ENCODE measurements around the gene ZNF764. TPM values are rescaled to one million over a fixed set of nuclear protein-coding genes. Genes with fewer than 3 reads are reported as not detected.
A peak's percentile ranks its signal among the peaks of the same experiment; 100 is the strongest.

The ZNF764 gene
- total RNA-seq, 6 experiments from 2014 or later, result 5.1 to 6.8 (median 5.7) TPM

DNA sequence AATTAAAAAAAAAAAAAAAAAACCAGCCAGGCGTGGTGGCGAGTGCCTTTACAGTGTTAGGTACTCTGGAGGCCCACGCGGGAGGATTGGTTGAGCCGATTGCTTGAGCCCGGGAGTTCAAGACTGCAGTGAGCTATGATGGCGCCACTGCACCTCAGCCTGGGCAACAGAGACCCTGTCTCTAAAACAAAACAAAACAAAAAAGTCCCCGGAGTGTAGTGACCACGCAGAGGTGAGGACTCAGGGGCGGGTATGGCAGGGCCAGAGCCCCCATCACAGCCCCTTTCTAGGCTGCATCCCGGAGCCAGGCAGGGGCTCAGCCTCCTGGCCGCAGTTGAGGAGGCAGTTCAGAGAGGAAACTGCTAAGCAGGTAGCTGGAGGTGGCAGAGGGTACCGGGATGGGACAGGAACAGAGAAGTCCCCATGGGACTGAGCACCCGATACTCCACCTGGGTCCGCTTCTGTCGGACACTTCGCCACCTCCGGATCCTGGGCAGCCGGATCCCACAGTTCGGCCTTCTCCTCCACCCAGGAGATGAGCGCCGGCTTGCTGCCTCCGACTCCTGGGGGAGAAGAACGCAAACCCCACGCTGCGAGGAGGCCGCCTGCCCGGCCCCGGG is 24.3 kb downstream of the ZNF764 start:
- DNase-seq, result no peak
- TF ChIP-seq, protein P1, sequence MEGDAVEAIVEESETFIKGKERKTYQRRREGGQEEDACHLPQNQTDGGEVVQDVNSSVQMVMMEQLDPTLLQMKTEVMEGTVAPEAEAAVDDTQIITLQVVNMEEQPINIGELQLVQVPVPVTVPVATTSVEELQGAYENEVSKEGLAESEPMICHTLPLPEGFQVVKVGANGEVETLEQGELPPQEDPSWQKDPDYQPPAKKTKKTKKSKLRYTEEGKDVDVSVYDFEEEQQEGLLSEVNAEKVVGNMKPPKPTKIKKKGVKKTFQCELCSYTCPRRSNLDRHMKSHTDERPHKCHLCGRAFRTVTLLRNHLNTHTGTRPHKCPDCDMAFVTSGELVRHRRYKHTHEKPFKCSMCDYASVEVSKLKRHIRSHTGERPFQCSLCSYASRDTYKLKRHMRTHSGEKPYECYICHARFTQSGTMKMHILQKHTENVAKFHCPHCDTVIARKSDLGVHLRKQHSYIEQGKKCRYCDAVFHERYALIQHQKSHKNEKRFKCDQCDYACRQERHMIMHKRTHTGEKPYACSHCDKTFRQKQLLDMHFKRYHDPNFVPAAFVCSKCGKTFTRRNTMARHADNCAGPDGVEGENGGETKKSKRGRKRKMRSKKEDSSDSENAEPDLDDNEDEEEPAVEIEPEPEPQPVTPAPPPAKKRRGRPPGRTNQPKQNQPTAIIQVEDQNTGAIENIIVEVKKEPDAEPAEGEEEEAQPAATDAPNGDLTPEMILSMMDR (IDR thresholded peaks at IDR 0.05), result no peak
- H3K27me3 Mint-ChIP-seq (ENCODE audit: insufficient read depth), result peaks cover 4% of the 10 kb centered on the region; the same call in 1 of the 2 replicates
- peak overlapping the region; percentile 61 for H3K27ac Mint-ChIP-seq
- peaks cover 16% of the 10 kb centered on the region for H3K4me1 Mint-ChIP-seq (ENCODE audit: low read depth)
- H3K9me3 Mint-ChIP-seq, result no peaks in the 10 kb centered on the region
- peak overlapping the region; percentile 90 for H3K4me3 Mint-ChIP-seq
- no peaks in the 10 kb centered on the region for H3K36me3 Mint-ChIP-seq (ENCODE audit: low read depth)

DNA sequence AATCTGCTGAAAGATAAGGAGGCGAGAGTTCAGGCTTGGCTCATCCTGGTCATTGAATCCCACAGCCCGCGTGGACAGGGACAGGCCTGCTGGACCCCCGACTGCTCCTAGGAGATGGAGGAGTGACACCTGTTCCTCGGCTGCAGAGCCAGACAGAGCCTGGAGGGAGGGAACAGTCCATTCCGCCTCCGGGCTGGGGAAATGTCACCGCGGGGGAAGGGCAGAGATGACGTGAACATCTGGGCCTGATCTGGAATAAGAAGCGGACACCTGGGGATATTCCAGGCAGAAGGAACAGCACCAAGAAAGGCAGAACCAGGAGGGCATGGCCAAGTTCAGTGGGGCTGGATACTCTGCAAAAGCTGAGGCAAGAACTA is 25.0 kb downstream of the ZNF764 start:
- H3K4me1 Mint-ChIP-seq (ENCODE audit: low read depth), result peaks cover 17% of the 10 kb centered on the region
- no peak for DNase-seq
- TF ChIP-seq, protein P1 (IDR thresholded peaks at IDR 0.05), result no peak

DNA sequence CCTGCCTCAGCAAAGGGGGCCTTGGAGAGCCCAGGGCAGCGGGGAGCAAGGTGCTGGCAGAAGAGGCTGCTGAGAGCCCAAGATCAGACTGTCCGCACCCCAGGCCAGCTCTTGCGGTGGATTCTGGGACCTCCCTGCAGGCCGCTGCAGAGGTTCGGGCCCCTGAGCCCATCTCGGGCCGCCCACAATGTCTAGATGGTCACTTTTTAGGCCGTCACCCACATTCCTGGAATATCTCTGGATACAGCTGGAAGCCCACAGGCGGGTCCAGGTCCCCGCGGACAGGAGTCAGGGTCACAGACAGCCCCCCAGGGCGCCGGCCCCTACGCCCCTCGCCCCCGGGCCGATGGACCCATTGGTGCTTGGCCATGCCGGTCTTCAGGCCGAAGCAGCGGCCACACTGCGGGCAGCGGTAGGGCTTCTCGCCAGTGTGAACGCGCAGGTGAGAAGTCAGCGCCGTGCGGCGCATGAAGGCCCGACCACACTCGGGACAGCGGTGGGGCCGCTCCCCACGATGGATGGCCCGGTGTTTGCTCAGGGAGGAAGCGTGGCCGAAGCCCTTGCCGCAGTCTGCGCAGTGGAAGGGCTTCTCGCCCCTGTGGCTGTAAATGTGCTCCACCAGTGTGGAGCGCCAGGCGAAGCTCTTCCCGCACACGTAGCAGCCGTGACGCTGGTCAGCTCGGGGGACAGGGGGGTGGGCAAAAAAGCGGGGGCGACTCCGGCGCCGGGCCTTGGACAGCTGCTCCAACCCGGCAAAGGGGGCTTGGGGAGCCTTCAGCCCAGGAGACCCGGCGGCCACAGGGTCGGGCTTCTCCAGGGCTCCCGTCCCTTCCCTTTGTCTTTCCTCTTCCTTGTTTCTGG is 25.7 kb downstream of the ZNF764 start:
- no peak overlapping the region for H3K4me3 Mint-ChIP-seq
- H3K36me3 Mint-ChIP-seq (ENCODE audit: low read depth), result no peaks in the 10 kb centered on the region
- peaks cover 23% of the 10 kb centered on the region for H3K4me1 Mint-ChIP-seq (ENCODE audit: low read depth)
- DNase-seq, result no peak
- no peak overlapping the region; the same call in 1 of the 2 replicates for H3K27ac Mint-ChIP-seq
- TF ChIP-seq, protein P1 (IDR thresholded peaks at IDR 0.05), result no peak
- H3K9me3 Mint-ChIP-seq, result no peaks in the 10 kb centered on the region
- H3K27me3 Mint-ChIP-seq (ENCODE audit: insufficient read depth), result peaks cover 4% of the 10 kb centered on the region; the same call in 1 of the 2 replicates

More for the DNA sequence above, 25.0 kb downstream of the ZNF764 start:
- peak overlapping the region; percentile 37 for H3K27ac Mint-ChIP-seq
- no peaks in the 10 kb centered on the region for H3K9me3 Mint-ChIP-seq
- H3K36me3 Mint-ChIP-seq (ENCODE audit: low read depth), result no peaks in the 10 kb centered on the region
- H3K27me3 Mint-ChIP-seq (ENCODE audit: insufficient read depth), result peaks cover 4% of the 10 kb centered on the region; the same call in 1 of the 2 replicates
- no peak overlapping the region for H3K4me3 Mint-ChIP-seq

DNA sequence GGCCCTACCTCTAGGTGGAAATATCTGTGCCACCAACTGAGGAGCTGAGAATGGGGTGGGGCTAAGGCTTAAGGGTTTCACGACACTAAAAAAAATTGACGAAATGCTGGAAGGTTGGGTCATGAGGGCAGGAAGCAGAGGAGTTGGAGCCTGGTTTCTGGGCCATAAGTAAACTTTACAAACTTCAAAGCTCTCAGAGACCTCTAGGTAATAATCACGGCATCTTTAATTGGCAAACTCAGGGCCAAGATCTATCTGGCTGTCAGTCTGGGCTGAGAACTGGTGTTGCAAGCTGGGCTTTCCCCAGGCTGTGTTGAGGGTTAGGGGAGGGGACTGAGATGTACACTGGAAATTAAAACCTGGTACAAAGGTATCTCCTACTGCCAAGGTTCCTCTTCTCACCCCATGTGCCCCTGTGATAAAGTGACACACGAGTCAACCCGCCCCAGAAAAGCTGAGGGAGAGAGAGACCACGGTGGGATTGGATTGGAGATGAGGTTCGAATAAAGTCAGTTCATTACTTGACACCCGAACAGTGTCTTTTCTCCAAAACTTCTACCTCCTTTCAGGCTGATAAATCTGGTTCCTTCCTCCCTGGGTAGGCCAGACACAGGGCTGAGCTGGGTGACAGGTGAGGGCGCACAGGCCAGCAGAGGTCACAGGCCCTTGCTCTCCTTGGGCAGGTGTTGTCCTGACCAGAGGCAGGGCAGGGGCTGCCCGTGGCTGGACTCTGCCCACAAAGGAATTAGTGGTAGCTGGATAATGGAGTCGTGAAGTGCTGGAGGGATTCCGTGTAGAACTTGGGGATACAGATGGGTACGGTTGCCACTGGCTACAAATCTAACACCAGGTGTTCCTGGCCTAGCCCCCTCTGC is 27.8 kb downstream of the ZNF764 start:
- H3K4me1 Mint-ChIP-seq (ENCODE audit: low read depth), result peaks cover 23% of the 10 kb centered on the region
- no peak overlapping the region for H3K27ac Mint-ChIP-seq
- no peaks in the 10 kb centered on the region for H3K36me3 Mint-ChIP-seq (ENCODE audit: low read depth)
- no peaks in the 10 kb centered on the region for H3K9me3 Mint-ChIP-seq
- TF ChIP-seq, protein P1 (IDR thresholded peaks at IDR 0.05), result no peak
- no peaks in the 10 kb centered on the region; the same call in 1 of the 2 replicates for H3K27me3 Mint-ChIP-seq (ENCODE audit: insufficient read depth)
- H3K4me3 Mint-ChIP-seq, result no peak overlapping the region
- no peak for DNase-seq

DNA sequence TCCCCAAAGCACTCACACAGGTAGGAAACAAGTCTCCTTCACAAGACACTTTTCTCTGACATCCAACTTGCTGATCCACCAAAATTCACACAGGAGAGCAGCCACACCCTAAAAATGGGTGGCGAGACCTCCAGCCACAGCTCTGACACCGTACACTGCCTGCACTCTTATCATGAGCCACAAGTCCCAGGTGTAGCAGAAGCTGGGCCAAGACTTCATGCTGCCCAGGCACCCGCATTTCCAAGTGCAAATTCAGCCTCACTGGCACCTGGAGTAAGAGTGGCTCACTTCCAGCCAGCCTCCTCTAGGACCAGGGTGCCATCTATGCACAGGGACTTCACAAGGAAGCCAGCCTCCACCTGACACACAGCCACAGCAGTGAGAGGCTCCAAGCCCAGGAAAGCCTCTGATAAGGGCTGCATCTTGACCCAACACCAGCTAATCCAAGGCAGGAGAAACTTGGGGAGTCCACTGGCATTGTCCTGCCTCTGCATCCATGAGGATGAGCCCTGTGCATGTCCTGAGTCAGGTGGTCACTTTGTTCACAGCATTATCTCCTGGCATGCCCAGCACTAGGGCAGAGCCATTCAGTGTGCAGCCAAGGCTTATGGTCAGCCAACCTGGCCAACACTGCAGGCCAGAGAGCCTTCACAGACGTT is 29.2 kb downstream of the ZNF764 start:
- Mint-ChIP-seq H3K36me3 (ENCODE audit: low read depth) (0 out of 2 replicates have a peak, but pooled peaks cover 6% of the 10 kb centered on the region), H3K4me3 (no peak overlapping the region), H3K4me1 (ENCODE audit: low read depth) (peaks cover 16% of the 10 kb centered on the region), H3K27ac (no peak overlapping the region), H3K9me3 (no peaks in the 10 kb centered on the region), H3K27me3 (ENCODE audit: insufficient read depth) (no peaks in the 10 kb centered on the region; the same call in 1 of the 2 replicates)
- no peak for DNase-seq
- TF ChIP-seq, protein P1 (IDR thresholded peaks at IDR 0.05), result no peak
